H9 (cell line): Measurements from ENCODE around the gene SNHG17. TPM values are rescaled to one million over a fixed set of nuclear protein-coding genes. Genes with fewer than 3 reads are reported as not detected.

Source experiments
- DNase-seq: peaks from one replicate; pipeline ENCODE4 v3.0.0-alpha.2; 2017
- H2AFZ ChIP-seq: one replicate; pipeline ENCODE4 v1.6.1; 2013; ENCODE audit warnings: mild to moderate bottlenecking, low read length, control low read depth, moderate library complexity
- H2AK5ac ChIP-seq: 2 replicates; pipeline ENCODE4 v1.6.1; 2013; ENCODE audit warnings: low read length, control low read depth, mixed read lengths; ENCODE audit not compliant: insufficient read length
- H2BK120ac ChIP-seq: one replicate; pipeline ENCODE4 v1.6.1; 2013; ENCODE audit warnings: low read depth, mild to moderate bottlenecking, low read length, control low read depth, inconsistent platforms; ENCODE audit not compliant: poor library complexity, severe bottlenecking
- H2BK12ac ChIP-seq: 2 replicates; pipeline ENCODE4 v1.6.1; 2013; ENCODE audit warnings: low read length, control low read depth, mixed read lengths, low read depth; ENCODE audit not compliant: insufficient read length
- H2BK15ac ChIP-seq: 2 replicates; pipeline ENCODE4 v1.6.1; 2013; ENCODE audit warnings: low read depth, low read length, control low read depth
- H2BK20ac ChIP-seq: one replicate; pipeline ENCODE4 v1.6.1; 2013; ENCODE audit warnings: low read depth, mild to moderate bottlenecking, low read length, control low read depth, inconsistent platforms; ENCODE audit not compliant: poor library complexity, severe bottlenecking
- H2BK5ac ChIP-seq: 2 replicates; pipeline ENCODE4 v1.6.1; 2013; ENCODE audit warnings: low read length, control low read depth, mixed read lengths; ENCODE audit not compliant: insufficient read length
- H3K14ac ChIP-seq: 2 replicates; pipeline ENCODE4 v1.6.1; 2013; ENCODE audit warnings: low read length, control low read depth; ENCODE audit not compliant: insufficient read depth
- H3K18ac ChIP-seq: 2 replicates; pipeline ENCODE4 v1.6.1; 2013; ENCODE audit warnings: low read depth, mild to moderate bottlenecking, mixed read lengths, low read length, control low read depth; ENCODE audit not compliant: insufficient read length
- H3K23ac ChIP-seq: 2 replicates; pipeline ENCODE4 v1.6.1; 2013; ENCODE audit warnings: low read length, control low read depth, mixed read lengths, low read depth; ENCODE audit not compliant: insufficient read length
- H3K23me2 ChIP-seq: 2 replicates; pipeline ENCODE4 v1.6.1; 2013; ENCODE audit warnings: low read depth, mild to moderate bottlenecking, mixed read lengths, low read length, control low read depth; ENCODE audit not compliant: insufficient read length, poor library complexity, severe bottlenecking
- H3K27ac ChIP-seq: 2 replicates; pipeline ENCODE4 v1.5.1; 2013; ENCODE audit warnings: low read length, control low read depth, mixed read lengths, low read depth; ENCODE audit not compliant: insufficient read length
- H3K27me3 ChIP-seq: 2 replicates; pipeline ENCODE4 v1.6.1; 2013; ENCODE audit warnings: low read length, control low read depth, inconsistent platforms; ENCODE audit not compliant: insufficient read depth
- H3K4ac ChIP-seq: 2 replicates; pipeline ENCODE4 v1.6.1; 2013; ENCODE audit warnings: low read depth, mild to moderate bottlenecking, control low read depth, inconsistent platforms, low read length, moderate library complexity
- H3K4me1 ChIP-seq: 2 replicates; pipeline ENCODE4 v1.6.1; 2013; ENCODE audit warnings: low read length, control low read depth, inconsistent platforms; ENCODE audit not compliant: insufficient read depth
- H3K4me2 ChIP-seq: 2 replicates; pipeline ENCODE4 v1.6.1; 2013; ENCODE audit warnings: low read length, control low read depth, mixed read lengths; ENCODE audit not compliant: insufficient read length, insufficient read depth
- H3K56ac ChIP-seq: 2 replicates; pipeline ENCODE4 v1.6.1; 2013; ENCODE audit warnings: low read depth, mild to moderate bottlenecking, mixed read lengths, low read length, control low read depth; ENCODE audit not compliant: insufficient read length
- H3K79me1 ChIP-seq: 2 replicates; pipeline ENCODE4 v1.6.1; 2013; ENCODE audit warnings: low read depth, mild to moderate bottlenecking, moderate library complexity, low read length, control low read depth, inconsistent platforms; ENCODE audit not compliant: insufficient read depth, poor library complexity, severe bottlenecking
- H3K79me2 ChIP-seq: 2 replicates; pipeline ENCODE4 v1.6.1; 2013; ENCODE audit warnings: low read length, control low read depth, inconsistent platforms; ENCODE audit not compliant: insufficient read depth
- H3K9ac ChIP-seq: 2 replicates; pipeline ENCODE4 v1.6.1; 2013; ENCODE audit warnings: low read length, control low read depth, mixed read lengths; ENCODE audit not compliant: insufficient read length; ENCODE audit errors: extremely low read depth
- H3K9me3 ChIP-seq: one replicate; pipeline ENCODE4 v1.6.1; 2013; ENCODE audit warnings: low read depth, low read length, inconsistent platforms; ENCODE audit not compliant: control insufficient read depth
- H3T11ph ChIP-seq: one replicate; pipeline ENCODE4 v1.6.1; 2013; ENCODE audit warnings: mild to moderate bottlenecking, low read length, control low read depth, inconsistent platforms
- H4K20me1 ChIP-seq: one replicate; pipeline ENCODE4 v1.6.1; 2013; ENCODE audit not compliant: control insufficient read depth, insufficient read length, insufficient read depth
- H4K5ac ChIP-seq: 2 replicates; pipeline ENCODE4 v1.6.1; 2013; ENCODE audit warnings: low read depth, mild to moderate bottlenecking, mixed read lengths, low read length, control low read depth; ENCODE audit not compliant: insufficient read length
- H4K8ac ChIP-seq: replicated peaks from 2 replicates; pipeline ENCODE4 v1.6.1; 2013; ENCODE audit warnings: low read length, control low read depth, mixed read lengths, low read depth; ENCODE audit not compliant: insufficient read length
- H4K91ac ChIP-seq: 2 replicates; pipeline ENCODE4 v1.6.1; 2013; ENCODE audit warnings: low read depth, mild to moderate bottlenecking, moderate library complexity, mixed read lengths, low read length, control low read depth; ENCODE audit not compliant: insufficient read length
- H3K27ac Mint-ChIP-seq, 3 experiments: 2 replicates in 2 of 3; 3 replicates in 1 of 3; pipeline ENCODE4 v1.8.0; 2020 to 2021; ENCODE audit warnings: mixed read lengths in 3 of 3, mild to moderate bottlenecking in 1 of 3, moderate library complexity in 1 of 3
- H3K27me3 Mint-ChIP-seq: 2 replicates; pipeline ENCODE4 v1.8.0; 2021; ENCODE audit warnings: low read depth, mild to moderate bottlenecking, moderate library complexity, mixed read lengths
- H3K36me3 Mint-ChIP-seq, 3 experiments: 2 replicates in 2 of 3; 3 replicates in 1 of 3; pipeline ENCODE4 v1.8.0; 2020 to 2021; ENCODE audit warnings: low read depth in 3 of 3, mixed read lengths in 3 of 3; ENCODE audit not compliant: insufficient read depth in 1 of 3
- H3K4me1 Mint-ChIP-seq, 2 experiments: 2 replicates each; pipeline ENCODE4 v1.8.0; 2020; ENCODE audit warnings: mixed read lengths in 2 of 2
- H3K4me3 Mint-ChIP-seq, 2 experiments: 2 replicates in 1 of 2; 3 replicates in 1 of 2; pipeline ENCODE4 v1.8.0; 2020 to 2021; ENCODE audit warnings: mild to moderate bottlenecking in 2 of 2, mixed read lengths in 2 of 2, moderate library complexity in 1 of 2
- H3K9me3 Mint-ChIP-seq, 2 experiments: 2 replicates in 1 of 2; 3 replicates in 1 of 2; pipeline ENCODE4 v1.8.0; 2020; ENCODE audit warnings: mild to moderate bottlenecking in 2 of 2, mixed read lengths in 2 of 2, moderate library complexity in 1 of 2
- CTCF ChIP-seq: fragments of 200-600 bp; sonication (generic); conservative IDR thresholded peaks from 3 replicates; pipeline ENCODE4 v1.8.0; 2021; ENCODE audit warnings: antibody characterized with exemption, mild to moderate bottlenecking
- WGBS: extraction: QIAGEN DNeasy Blood & Tissue Kit; methylation state at CpG from one replicate; pipeline ENCODE4 v1.1.7; 2013; ENCODE audit warnings: missing lambda C conversion rate, low lambda C conversion rate, mixed read lengths; ENCODE audit not compliant: insufficient read length; ENCODE audit errors: extremely low coverage; 5-methylcytosine and 5-hydroxymethylcytosine counted together
- total RNA-seq: library from RNA; stranded (reverse); gene quantifications from 2 replicates; pipeline ENCODE4 v1.2.1, GENCODE V29; 2021

The SNHG17 gene
- total RNA-seq, 1 experiment from 2014 or later, result 70.1 TPM

- H3K18ac ChIP-seq, result no peak overlapping the region
- H3K9me3 Mint-ChIP-seq, result no peaks in the 10 kb centered on the region; a peak in 1 of 5 replicates
- H3K36me3 Mint-ChIP-seq, result peaks cover 49 to 81% (median 78%) of the 10 kb centered on the region in 3 experiments
- H3K4me3 Mint-ChIP-seq, result no peak overlapping the region
- H4K5ac ChIP-seq, result no peak overlapping the region
- peaks cover 6% of the 10 kb centered on the region for H3K79me1 ChIP-seq
- H3K27me3 Mint-ChIP-seq, result no peaks in the 10 kb centered on the region
- no peak overlapping the region for H2AK5ac ChIP-seq
- H3K9ac ChIP-seq, result no peak overlapping the region
- no peak overlapping the region for H3K27ac ChIP-seq
- H4K91ac ChIP-seq, result no peak overlapping the region
- no peaks in the 10 kb centered on the region for H3K9me3 ChIP-seq
- H3K23me2 ChIP-seq, result no peaks in the 10 kb centered on the region
- H3K4me1 Mint-ChIP-seq, result peaks cover 22 to 28% of the 10 kb centered on the region in 2 experiments
- no peak overlapping the region for H3T11ph ChIP-seq
- no peak overlapping the region for H2AFZ ChIP-seq
- H4K20me1 ChIP-seq, result no peaks in the 10 kb centered on the region
- no peak overlapping the region for H2BK20ac ChIP-seq
- no peak overlapping the region for H2BK120ac ChIP-seq
- H2BK15ac ChIP-seq, result no peak overlapping the region
- no peak overlapping the region for H3K23ac ChIP-seq
- no peak for TF ChIP-seq CTCF
- H2BK5ac ChIP-seq, result no peak overlapping the region
- H3K14ac ChIP-seq, result no peak overlapping the region
- H3K79me2 ChIP-seq, result no peaks in the 10 kb centered on the region; the same call in 1 of the 2 replicates
- WGBS, result no CpG with 5 or more reads among the region's 9 CpGs
- no peak overlapping the region for H3K56ac ChIP-seq
- no peak overlapping the region for H4K8ac ChIP-seq
- no peak overlapping the region for H3K4ac ChIP-seq
- no peak for DNase-seq
- peak overlapping the region in 1 of 3 experiments; percentile 86; a peak in 2 of 7 replicates for H3K27ac Mint-ChIP-seq
- no peak overlapping the region for H2BK12ac ChIP-seq
- no peak overlapping the region for H3K4me2 ChIP-seq
- peaks cover 3% of the 10 kb centered on the region; the same call in 1 of the 2 replicates for H3K4me1 ChIP-seq
- no peaks in the 10 kb centered on the region for H3K27me3 ChIP-seq
Observed at GRCh38 chr20:38420388-38421085, 14.6 kb downstream of the SNHG17 start.
